SK-N-DZ (cell line): Measurements from ENCODE around the gene ACTR3C.
A peak's percentile ranks its signal among the peaks of the same experiment; 100 is the strongest.
"Not testable (repeated sequence)": the region's sequence is repeated elsewhere in the genome, so short reads cannot be mapped to it uniquely, and the experiment has no call there.

Experiments used
- DNase-seq: peaks from one replicate; pipeline ENCODE4 v3.0.0-alpha.2; 2015; ENCODE audit warnings: low spot score

ACTR3C gene

DNA sequence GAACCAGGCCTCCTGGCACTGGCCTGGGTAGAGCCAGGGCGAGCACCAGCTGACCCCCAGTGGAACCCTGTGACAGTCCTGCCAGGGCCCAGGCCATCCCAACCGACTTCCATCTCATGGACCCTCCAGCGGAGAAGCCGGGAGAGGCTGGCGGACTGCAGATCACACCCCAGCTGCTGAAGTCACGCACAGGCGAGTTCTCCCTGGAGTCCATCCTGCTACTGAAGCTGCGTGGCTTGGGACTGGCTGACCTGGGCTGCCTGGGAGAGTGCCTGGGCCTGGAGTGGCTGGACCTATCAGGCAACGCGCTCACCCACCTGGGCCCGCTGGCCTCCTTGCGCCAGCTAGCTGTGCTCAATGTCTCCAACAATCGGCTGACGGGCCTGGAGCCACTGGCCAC, 13.4 kb upstream of the ACTR3C start:
- DNase-seq = no peak

DNA sequence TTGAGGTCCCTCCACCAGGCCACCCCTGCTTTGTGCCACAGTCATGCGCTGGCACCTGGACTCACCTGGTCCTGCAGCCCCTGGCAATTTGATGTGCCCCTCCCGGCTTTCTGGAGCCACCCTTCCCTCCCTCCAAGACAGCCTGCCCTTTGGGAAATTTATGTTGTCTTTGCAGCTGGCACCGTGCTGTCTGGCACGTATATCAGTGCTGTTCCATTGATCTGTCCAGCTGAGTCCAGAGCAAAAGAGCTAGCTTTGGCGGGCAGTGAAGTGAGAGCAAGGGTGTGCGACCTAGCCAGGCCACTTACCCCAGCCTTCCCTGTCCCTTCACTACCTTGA, 12.4 kb upstream of the ACTR3C start:
- DNase-seq = no peak

DNA sequence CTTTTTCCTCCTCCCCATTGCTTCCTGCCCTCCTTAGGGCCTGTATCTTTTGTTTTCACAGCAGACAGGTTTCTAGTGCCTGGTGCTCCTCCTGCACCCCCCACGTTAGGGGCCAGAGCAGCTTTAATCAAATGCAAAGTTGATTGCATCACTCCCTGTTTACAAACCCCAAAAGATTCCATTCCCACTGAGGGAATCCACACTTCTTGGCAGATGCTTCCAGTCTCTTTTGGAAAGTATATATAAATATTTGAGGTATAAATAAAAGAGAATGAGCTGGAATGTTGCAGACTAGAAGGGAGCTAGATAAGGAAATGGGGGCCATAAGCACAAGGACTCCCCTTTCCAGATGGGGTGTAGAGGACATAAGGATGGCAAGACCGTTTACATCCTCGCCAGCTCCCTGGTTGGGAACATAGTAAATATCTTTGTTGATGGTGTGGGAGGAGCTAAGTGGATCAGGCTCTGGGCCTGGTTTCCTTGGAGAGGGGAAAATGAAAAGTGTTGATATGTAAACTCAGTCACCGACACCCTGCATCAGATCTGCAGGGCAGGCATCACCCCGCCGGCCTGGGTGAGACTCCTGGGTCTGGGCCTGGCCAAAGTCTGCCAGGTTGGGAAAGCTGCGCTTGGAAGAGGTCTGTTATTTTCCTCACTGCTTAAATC, 11.9 kb upstream of the ACTR3C start:
- DNase-seq = no peak

DNA sequence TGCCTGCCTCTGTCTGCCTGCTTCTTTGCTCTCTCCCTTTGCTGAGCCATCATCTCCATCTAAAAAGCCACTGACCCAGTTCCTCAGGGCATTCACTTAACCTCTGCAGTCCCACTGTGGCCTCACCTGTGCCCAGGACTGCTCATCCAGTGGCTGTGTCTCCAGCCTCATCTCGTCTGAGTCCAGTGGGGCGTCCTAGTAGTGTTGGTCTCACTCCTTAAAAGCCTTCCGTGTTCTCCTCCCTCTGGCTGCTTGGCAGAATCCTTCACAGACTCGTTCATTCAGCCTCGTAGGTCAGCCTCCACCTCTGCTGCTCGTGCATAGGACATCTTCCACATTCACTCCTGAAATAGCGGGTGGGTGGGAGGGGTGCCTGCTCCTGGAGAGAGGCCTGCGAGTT, 10.8 kb upstream of the ACTR3C start:
- no peak for DNase-seq

DNA sequence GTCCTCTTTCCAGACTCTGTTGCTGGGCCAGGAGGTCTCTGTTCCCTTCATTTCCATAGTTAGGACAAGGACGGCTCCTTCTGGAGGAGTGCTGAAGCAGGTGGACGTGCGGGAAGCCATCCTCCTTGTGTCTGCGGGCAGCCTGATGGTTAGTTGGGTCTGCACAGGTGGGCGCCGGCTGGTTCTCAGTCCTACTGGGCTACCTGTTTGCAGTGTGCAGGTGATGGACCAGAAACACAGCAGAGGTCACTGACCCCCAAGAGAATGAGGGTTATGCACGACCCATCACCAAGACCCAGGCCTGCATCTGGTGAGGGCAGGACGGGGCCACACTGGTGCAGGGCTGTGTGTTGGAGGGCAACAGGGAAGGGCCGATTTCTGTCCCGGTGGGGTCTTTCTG, 10.3 kb upstream of the ACTR3C start:
- no peak for DNase-seq

DNA sequence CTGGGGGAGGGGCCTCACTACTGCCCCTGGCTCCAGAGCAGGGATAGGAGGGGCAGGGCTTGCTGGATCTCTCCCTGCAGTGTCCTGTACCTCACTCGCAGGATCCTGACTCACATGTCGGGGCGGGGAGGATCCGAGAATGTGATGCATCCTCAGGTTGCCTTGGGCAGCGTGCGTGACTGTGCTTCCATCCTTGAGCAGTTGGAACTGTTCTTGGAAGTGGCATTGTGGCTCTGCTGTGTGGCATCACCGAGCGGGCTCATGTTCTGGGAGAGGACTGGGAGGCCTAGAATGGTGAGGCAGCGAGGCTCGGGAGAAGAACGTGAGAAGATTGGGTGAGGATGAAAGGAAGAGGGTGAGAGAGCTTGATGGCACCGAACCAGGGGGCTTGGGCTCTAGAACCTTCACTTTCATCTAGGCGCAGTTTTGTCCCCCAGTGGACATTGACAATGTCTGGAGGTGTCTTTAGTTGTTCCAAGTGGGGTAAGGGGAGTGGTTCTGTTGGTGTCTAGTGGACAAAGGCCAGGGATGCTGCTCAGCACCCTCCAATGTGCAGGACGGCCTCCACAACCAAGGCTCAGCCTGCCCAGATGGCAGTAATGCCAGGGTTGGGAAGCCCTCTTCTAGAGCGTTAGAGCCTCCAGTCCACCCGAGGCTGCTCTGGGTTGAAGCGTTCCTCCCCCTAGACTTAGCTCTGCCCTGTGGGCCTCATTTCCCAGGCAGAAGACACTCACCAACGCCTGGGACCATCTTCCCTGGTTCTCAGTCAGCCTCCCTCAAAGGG, 9.7 kb upstream of the ACTR3C start:
- no peak for DNase-seq

DNA sequence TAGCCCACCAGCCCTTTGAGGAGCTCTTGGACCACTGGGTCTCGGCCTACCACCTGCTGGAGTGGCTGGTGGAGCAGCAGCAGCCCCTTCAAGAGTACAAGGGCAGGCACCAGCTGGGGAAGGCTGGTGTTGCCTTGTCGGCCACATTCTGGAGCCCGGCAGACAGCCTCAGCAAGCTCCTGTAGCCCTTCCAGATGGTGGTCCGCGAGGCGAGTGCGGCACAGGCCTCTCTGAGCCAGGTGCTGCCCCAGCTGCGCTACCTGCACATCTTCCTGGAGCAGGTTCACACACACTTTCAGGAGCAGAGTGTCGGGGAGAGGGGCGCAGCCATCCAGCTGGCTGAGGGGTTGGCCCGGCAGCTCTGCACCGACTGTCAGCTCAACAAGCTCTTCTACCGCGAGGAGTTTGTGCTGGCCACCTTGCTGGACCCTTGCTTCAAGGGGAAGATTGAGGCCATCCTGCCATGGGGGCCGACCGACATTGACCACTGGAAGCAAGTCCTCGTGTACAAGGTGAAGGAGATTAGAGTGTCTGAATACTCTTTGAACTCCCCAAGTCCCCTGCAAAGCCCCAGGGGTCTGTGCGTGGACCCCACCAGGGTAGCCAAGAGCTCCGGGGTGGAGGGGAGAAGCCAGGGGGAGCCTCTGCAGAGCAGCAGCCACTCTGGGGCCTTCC, 7.0 kb upstream of the ACTR3C start:
- DNase-seq = no peak

DNA sequence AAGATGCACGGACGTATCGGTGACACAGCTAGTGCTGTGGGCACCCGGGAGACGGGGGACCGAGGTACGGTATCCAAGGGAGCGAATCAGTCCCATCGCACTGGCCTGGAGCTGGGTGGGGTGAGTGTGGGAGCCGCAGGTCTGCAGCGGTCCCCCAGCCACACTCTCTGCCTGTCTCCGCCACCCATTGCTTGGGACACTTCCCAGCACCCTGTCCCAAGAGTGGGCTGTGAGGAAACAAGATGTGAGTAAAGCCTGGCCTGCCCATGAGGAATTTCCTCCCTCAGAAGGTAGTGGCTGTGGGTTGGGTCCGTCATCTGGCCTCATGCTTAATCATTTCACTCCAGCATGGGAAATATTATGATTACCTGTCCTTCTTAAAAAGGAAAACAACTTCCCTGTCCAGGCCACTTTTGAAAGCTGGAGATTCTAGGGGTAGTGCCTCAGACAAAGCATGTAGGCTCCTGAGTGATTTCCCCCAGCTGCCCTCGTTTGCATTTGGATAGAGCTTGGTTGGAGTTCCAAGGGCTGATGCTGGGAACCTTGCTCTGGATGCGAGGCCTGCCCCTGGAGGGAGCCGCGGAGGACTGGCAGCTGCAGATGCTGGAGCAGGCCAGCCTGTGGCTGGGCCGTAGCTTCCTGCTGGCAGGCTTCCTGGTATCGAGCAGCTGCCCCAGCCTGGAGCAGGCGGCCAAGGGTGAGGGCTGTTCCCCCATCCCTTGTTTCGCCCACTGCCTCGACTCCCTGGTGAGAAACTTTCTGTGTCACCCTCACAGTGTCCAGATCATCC, 6.2 kb upstream of the ACTR3C start:
- DNase-seq = no peak

DNA sequence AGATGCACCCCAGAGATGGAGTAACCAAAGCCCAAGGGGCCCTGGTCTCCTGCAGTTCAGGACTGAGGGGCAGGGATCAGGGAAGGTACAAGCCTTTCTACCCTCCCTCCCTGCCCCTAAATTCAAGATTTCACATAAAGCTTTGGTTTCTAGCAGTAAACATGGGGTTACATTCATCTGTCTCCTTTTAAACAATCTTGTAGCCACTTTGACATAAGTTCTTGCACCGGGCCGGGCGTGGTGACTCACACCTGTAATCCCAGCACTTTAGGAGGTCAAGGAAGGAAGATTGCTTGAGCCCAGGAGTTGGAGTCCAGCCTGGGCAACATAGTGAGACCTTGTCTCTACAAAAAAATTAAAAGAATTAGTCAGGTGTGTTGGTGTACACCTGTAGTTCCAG, 4.0 kb upstream of the ACTR3C start:
- no peak for DNase-seq

DNA sequence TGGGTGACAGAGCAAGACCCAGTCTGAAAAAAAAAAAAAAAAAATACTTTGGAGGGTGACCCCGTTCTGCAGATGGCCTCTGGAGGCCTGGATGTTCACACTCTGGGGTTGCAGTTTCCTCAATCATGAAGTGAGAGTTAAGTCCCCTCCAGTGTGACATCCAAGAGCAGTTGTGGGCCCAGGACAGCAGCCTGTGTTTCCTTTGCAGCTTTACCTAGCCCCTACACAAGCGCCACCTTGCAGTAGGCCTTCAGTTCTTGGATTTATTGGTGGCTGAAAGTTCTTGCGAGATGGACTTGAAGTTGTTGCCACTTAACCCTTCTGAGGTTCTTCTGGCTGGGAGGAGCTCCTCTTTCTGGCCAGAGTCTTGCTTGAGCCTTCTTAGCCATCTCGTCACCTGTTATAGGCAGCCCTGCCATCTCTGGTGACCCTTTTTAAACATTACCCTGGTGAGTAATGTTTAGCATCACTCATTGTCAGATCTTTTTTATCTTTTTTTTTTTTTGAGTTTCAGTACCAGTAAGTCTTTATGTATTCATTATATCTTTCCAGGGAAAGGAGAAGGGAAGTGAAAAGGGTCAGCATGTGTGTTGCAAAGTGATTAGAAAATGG, 3.4 kb upstream of the ACTR3C start:
- no peak for DNase-seq

DNA sequence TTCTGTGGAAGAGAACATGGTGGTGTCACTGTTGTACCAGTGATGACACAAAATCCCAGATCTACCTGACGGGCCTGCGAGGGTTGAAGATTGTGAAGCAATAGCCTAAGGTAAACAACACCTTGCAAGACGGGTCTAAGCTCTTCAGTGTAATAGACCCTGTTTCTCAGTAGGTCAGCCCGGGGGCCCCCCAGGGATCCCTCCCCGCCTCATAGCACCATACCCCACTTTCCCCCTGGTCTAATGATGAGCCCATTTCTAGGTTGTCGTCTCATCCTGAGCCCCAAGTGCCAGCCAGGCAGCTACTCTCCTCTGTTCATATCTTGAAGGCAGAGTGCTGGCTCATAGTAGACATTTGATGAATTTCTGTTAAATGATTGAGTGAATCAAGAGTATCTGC, 2.6 kb upstream of the ACTR3C start:
- DNase-seq = no peak

DNA sequence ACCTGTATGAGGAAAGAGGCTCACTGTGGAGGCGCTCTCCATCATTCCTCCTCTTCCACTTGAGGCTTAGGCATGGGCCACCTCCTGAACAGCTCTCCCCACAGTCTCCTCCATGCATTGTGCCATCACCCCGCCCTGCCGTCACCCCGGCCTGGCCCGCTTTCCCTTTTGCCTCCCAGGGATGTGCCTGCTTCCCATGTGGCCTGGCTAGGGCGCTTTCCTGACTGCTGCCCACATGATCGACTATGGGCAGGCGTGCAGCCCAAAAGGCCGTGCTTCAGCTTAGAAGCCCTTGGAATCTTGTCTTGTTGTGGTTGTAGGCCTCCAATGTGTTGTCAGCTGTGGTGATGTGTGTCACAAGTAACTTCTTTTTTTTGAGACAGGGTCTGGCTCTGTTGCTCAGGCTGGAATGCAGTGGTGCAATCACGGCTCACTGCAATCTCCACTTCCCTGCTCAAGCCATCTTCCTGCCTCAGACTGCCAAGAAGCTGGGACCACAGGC, 1.8 kb upstream of the ACTR3C start:
- DNase-seq = no peak

DNA sequence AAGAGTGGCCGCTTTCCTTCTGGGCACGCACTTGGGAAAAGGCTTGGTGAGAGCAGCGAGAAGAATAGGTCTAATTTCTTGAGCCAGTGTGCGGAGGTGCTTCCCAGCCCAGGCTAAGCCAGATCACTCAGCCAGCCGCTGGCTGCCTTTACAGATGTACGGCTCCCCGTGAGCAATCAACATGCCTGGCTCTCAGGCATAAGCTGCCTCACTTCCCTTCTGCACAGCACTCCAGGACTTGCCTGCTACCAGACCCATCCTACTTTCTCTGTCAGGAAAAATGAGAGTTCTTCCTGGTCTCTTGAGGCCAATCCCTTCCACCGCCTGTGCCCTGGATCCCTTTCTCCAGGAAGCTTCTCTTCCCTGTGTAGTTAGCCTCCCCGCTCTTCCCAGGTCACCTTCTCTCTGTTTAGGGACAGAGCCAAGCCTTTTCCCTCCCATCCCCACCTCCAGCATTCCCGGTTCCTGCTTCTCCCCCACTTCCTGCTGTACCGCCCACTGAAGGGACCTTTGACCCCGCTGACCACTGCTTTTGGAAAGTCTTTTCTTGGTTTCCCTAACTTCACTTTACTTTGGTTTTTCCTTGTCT, 1.1 kb upstream of the ACTR3C start:
- DNase-seq = no peak

DNA sequence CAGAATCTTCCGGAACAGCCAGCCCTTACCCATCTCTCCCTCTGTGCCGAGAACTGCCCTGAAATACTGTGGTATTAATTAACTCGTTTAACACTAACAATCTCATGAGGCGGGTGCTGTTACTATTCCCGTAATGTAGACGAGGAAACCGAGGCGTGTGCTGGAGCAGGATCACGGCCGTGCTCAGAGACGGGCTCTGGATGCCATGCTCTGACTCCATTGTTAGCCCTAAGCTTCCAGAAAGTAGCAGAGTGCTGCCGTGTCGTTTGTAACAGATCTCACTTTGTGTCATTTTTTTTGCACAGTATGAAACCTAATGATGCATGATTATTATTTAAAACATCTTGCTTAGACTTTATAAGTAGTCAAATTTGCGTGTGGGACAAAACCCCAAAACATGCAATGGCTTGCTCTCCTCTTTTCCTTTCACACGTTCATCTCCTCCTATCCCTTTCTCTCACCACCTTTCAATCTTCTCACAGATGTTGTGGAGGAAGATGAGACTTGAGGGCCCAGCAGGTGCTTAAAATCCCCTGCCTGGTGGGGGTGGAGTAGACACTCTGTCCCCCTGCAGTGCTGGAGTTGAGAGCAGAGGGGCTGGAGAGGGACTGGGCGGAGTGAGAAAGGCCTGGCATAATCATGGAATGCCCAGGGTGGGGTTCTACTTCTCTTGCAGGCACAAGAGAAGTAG, 482 bp upstream of the ACTR3C start:
- DNase-seq = no peak

DNA sequence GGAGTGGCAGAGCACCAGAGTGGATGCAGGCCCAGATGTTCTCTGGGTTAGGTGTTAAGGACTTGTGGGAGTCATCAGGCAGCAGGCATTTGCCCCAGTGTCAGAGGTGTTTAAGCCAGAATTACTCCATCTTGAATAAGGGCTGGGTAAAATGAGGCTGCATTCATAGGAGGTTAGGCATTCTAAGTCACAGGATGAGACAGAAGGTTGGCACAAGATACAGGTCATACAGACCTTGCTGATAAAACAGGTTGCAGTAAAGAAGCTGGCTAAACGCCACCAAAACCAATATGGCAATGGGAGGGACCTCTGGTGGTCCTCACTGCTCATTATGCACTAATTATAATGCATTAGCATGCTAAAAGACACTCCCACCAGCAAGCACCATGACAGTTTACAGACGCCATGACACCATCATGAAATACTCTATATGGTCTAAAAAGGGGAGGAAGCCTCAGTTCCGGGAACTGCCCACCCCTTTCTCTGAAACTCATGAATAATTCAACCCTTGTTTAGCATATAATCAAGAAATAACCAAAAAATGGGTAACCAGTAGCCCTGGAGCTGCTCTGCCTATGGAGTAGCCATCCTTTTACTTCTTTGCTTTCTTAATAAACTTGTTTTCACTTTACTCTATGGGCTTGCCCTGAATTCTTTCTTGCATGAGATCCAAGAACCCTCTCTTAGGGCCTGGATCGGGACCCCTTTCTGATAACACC, 1.1 kb downstream of the ACTR3C start:
- DNase-seq = peak; percentile 41

DNA sequence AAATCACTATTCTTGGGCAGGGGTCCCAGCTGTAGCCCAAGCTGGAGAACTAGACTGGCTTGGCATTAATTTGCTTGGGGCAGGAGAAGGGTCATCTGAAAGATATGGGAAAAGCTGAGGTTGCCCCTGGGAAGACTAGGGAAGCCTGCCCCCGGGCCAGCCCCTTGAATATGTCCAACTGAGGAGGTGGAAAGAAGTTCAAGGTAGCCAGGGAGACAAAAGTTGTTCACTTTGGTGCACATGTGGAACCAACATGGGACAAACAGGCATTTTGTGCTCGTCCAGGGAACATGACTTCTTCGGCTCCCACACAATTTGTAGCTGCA, 1.6 kb downstream of the ACTR3C start:
- no peak for DNase-seq

DNA sequence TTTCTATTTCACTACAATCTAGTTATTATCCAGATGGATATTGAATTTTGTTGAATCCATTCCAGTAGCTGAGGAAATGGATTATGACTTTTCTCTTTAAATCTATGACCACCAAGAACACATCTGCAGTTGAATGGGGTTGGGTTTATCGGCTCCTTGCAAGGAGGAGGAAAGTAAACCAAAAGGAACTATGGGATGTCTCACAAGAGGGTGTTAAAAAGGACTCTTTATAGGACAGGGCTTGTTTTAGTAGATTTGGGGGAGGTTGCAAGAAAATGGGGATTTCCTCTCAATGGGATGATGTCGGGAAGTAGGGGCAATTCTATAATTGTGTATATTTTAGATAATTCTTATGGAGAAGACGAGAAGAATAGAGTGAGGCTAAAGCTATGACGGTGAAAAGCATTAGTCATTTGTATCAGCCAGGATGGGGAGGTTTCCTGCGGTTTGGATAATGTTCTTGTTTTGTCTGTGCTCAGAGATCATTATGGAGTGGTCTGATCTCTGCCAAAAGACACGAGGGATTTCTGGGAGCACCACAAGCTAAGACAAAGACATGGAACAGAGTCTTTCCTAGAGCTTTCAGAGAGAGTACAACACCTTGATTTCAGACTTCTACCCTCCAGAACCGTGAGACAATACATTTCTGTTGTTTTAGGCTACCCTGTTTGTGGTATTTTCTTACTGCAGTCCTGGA, 5.4 kb downstream of the ACTR3C start:
- DNase-seq = no peak

DNA sequence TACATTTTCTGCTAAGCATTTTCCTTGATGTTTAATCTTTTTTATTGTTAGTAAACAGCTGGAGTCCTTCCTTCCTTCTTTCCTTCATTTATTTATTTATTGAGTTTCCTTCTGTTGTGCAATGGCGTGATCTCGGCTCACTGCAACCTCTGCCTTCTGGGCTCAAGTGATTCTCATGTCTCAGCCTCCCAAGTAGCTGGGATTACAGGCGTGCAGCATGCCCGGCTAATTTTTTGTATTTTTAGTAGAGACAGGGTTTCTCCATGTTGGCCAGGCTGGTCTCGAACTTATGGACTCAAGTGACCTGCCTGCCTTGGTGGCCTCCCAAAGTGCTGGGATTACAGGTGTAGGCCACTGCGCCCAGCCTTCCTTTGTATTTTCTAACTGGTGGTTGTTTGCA, 6.4 kb downstream of the ACTR3C start:
- DNase-seq = not testable (repeated sequence)

DNA sequence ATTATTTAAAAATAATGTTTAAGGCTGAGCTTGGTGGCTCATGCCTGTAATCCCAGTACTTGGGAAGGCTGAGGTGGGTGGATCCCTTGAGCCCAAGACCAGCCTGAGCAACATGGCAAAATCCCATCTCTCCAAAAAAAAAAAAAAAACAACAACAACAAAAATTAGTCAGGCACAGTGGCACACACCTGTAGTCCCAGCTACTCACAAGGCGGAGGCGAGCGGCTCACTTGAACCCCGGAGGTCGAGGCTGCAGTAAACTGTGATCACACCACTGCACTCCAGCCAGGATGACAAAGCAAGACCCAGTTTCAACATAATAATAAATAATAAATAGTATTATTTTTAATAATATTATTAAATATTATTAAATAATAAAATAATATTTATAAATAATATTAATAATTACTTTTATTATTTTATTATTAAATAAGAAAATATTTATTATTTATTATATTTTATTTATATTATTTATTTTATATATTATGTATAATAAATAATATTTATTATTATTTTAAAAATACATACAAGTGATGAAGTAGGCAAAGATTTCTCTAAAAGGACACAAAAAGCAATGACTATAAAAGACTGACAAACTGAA, 8.6 kb downstream of the ACTR3C start:
- DNase-seq = no peak
